ENCODE measurements around the gene ARHGAP27. TPM values are rescaled to one million over a fixed set of nuclear protein-coding genes. Genes with fewer than 3 reads are reported as not detected.

The ARHGAP27 gene
- total RNA-seq, 1 experiment from 2014 or later, result 12.9 TPM

- peaks cover 4% of the 10 kb centered on the region; the same call in 1 of the 2 replicates for H3K27me3 Mint-ChIP-seq (ENCODE audit: low read depth)
- TF ChIP-seq MLX (CRISPR knock-in tag; IDR thresholded peaks at IDR 0.05) (no peak), AFF4 (CRISPR knock-in tag; IDR thresholded peaks at IDR 0.05; ENCODE audit: borderline replicate concordance) (no peak), ELF4 (CRISPR knock-in tag; IDR thresholded peaks at IDR 0.05; ENCODE audit: low read depth) (no peak), ZNF281 (CRISPR knock-in tag; IDR thresholded peaks at IDR 0.05) (no peak), NFYB (CRISPR knock-in tag; conservative IDR thresholded peaks at IDR 0.05; ENCODE audit: low read depth) (no peak), ZNF138 (CRISPR knock-in tag; conservative IDR thresholded peaks at IDR 0.05) (no peak), CREM (CRISPR knock-in tag; IDR thresholded peaks at IDR 0.05) (no peak), FOXP4 (CRISPR knock-in tag; IDR thresholded peaks at IDR 0.05) (no peak), SP1 (CRISPR knock-in tag; conservative IDR thresholded peaks at IDR 0.05) (no peak), ZNF232 (CRISPR knock-in tag; IDR thresholded peaks at IDR 0.05) (no peak), ZNF219 (CRISPR knock-in tag; IDR thresholded peaks at IDR 0.05; ENCODE audit: borderline replicate concordance) (no peak), ZBTB43 (CRISPR knock-in tag; IDR thresholded peaks at IDR 0.05) (no peak)
- H3K4me1 Mint-ChIP-seq, result peaks cover 11% of the 10 kb centered on the region
- ChIA-PET CTCF (interaction anchor here (0.5 to 1.7 kb wide), 4 partner anchors 18 to 138 kb away, joined by 3 to 5 read pairs (median 3); no protein-coding TSS in a partner anchor), POLR2A (interaction anchor here (1.0 kb wide), 1 partner anchor 30 kb away, joined by 5 read pairs; the partner anchor contains the start of gene MAP3K14)
- H3K4me3 Mint-ChIP-seq, result no peak overlapping the region
- no peaks in the 10 kb centered on the region for H3K36me3 Mint-ChIP-seq
- H3K9me3 Mint-ChIP-seq, result peaks cover 5% of the 10 kb centered on the region
- ATAC-seq (no peak), DNase-seq (ENCODE audit: low spot score) (no peak)
- no peak overlapping the region for H3K27ac Mint-ChIP-seq
Measured at GRCh38 chr17:45346216-45347015, 86.3 kb downstream of the ARHGAP27 start.

Data from WTC11 (cell line).